GM10266 (cell line): ENCODE results near the gene TTLL1.
"Not testable (repeated sequence)": the region's sequence is repeated elsewhere in the genome, so short reads cannot be mapped to it uniquely, and the experiment has no call there.

ENCODE experiments used
- DNase-seq: peaks from one replicate; pipeline ENCODE4 v3.0.0; 2012; ENCODE audit errors: extremely low spot score
- CTCF ChIP-seq: IDR thresholded peaks from 2 replicates; pipeline ENCODE4 v1.5.1; 2012; ENCODE audit warnings: mild to moderate bottlenecking, low read depth; ENCODE audit not compliant: control insufficient read depth, insufficient read depth; ENCODE audit errors: missing control alignments

Gene TTLL1

GRCh38 chr22:43109921-43110443 lies 20.8 kb upstream of the TTLL1 start:
- TF ChIP-seq CTCF = no peak
- no peak for DNase-seq

GRCh38 chr22:43109511-43109910 lies 20.3 kb upstream of the TTLL1 start:
- TF ChIP-seq CTCF = no peak
- no peak for DNase-seq

GRCh38 chr22:43106302-43106701 lies 17.1 kb upstream of the TTLL1 start:
- no peak for TF ChIP-seq CTCF
- DNase-seq = no peak

GRCh38 chr22:43104950-43105349 lies 15.8 kb upstream of the TTLL1 start:
- DNase-seq = not testable (repeated sequence)

- DNase-seq = not testable (repeated sequence)
Observed at GRCh38 chr22:43104056-43104625, 14.9 kb upstream of the TTLL1 start.

- no peak for DNase-seq
- no peak for TF ChIP-seq CTCF
Observed at GRCh38 chr22:43101306-43101705, 12.1 kb upstream of the TTLL1 start.

GRCh38 chr22:43100225-43100624 lies 11.0 kb upstream of the TTLL1 start:
- no peak for TF ChIP-seq CTCF
- DNase-seq = no peak

- DNase-seq = no peak
Observed at GRCh38 chr22:43099095-43099494, 9.9 kb upstream of the TTLL1 start.

More at GRCh38 chr22:43099095-43099494, 9.9 kb upstream of the TTLL1 start:
- no peak for TF ChIP-seq CTCF
